Measurements from ENCODE around the gene FBXL17. TPM values are rescaled to one million over a fixed set of nuclear protein-coding genes. Genes with fewer than 3 reads are reported as not detected.

The FBXL17 gene
- total RNA-seq, 1 experiment from 2014 or later, result 11.6 TPM

DNA sequence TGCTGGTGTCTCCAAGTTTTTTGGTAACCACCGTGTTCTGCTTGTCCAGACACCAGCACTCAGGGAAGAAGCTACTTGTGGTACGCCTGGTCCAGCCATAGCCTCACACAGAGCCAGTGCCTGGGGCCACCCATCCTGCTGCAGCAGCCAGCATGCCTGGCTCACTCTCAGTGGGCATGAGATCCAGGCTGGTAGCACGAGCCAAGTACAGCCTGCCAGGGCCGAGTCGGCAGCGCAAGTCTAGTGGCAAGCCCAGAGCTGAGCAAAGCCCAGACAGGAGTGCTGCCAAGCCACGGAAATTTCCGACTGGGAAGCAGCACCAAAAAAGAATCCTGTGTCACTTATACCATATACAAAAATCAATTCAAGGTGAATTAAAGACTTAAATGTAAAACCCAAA is 36.3 kb upstream of the FBXL17 start:
- H3K27me3 ChIP-seq (replicated peaks; ENCODE audit: control insufficient read depth, insufficient read depth, low read length), result no peaks in the 10 kb centered on the region
- intact Hi-C loops (cut with micrococcal nuclease; ENCODE audit: unreplicated experiment), result no loop called here
- ChIA-PET POLR2A (no interaction called here), CTCF (no interaction called here)
- no peak overlapping the region for H3K4me3 ChIP-seq (ENCODE audit: low read depth, low read length)
- no peaks in the 10 kb centered on the region for H3K36me3 ChIP-seq (ENCODE audit: control insufficient read depth, insufficient read depth, low read length)
- no peak for DNase-seq
- no peak for TF ChIP-seq CTCF (IDR thresholded peaks at IDR 0.05; ENCODE audit: insufficient read depth in 1 of 2, low read depth in 1 of 2, low read length in 1 of 2, severe bottlenecking in 1 of 2, unreplicated experiment in 1 of 2)
- H3K4me1 ChIP-seq, result peaks cover 29% of the 10 kb centered on the region
- Mint-ChIP-seq H3K4me1 (ENCODE audit: low read depth, unreplicated experiment) (peaks cover 43% of the 10 kb centered on the region), H3K9me3 (ENCODE audit: unreplicated experiment) (peaks cover 19% of the 10 kb centered on the region), H3K4me3 (ENCODE audit: unreplicated experiment) (no peak overlapping the region), H3K27me3 (ENCODE audit: insufficient read depth, unreplicated experiment) (no peaks in the 10 kb centered on the region), H3K27ac (ENCODE audit: unreplicated experiment) (peak overlapping the region; percentile 46), H3K36me3 (ENCODE audit: insufficient read depth, unreplicated experiment) (no peaks in the 10 kb centered on the region)
- H3K9me3 ChIP-seq, result 0 out of 2 replicates have a peak, but pooled peaks cover under 1% of the 10 kb centered on the region
- BruUV-seq (replicated peaks), result no TSS peak

DNA sequence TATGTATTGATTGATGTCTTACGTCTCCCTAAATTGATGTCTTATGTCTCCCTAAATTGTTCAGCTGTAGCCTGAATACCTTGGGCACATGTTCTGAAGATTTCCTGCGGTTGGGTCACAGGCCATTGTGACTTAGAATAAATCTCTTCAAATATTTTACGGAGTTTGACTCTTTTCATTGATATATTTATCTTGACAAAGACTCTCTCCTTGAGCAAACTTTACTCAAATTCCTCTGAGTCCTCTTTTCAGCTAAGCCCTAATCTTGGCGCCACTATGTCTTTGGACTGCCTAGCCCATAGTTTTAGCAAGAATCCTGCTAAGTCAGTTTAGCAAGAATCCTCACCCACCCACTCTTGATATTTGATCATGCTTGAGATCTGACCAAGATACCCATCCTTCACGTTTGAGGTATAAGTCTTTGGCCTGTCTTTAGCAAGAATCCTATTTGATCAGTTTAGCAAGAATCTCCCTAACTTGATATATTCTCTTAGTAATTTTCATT is 35.3 kb upstream of the FBXL17 start:
- Histone ChIP-seq H3K4me1 (peaks cover 29% of the 10 kb centered on the region), H3K27me3 (replicated peaks; ENCODE audit: control insufficient read depth, insufficient read depth, low read length) (no peaks in the 10 kb centered on the region), H3K4me3 (ENCODE audit: low read depth, low read length) (no peak overlapping the region), H3K9me3 (no peaks in the 10 kb centered on the region), H3K36me3 (ENCODE audit: control insufficient read depth, insufficient read depth, low read length) (no peaks in the 10 kb centered on the region)
- no peak for TF ChIP-seq CTCF (IDR thresholded peaks at IDR 0.05; ENCODE audit: insufficient read depth in 1 of 2, low read depth in 1 of 2, low read length in 1 of 2, severe bottlenecking in 1 of 2, unreplicated experiment in 1 of 2)
- H3K9me3 Mint-ChIP-seq (ENCODE audit: unreplicated experiment), result peaks cover 19% of the 10 kb centered on the region
- ChIA-PET POLR2A (interaction anchor here (0.9 kb wide), 1 partner anchor 35 kb away, joined by 3 read pairs; the partner anchor contains the start of gene FBXL17), CTCF (interaction anchor here (0.8 kb wide), 1 partner anchor 35 kb away, joined by 4 read pairs; no protein-coding TSS in a partner anchor)
- no peaks in the 10 kb centered on the region for H3K27me3 Mint-ChIP-seq (ENCODE audit: insufficient read depth, unreplicated experiment)
- peak overlapping the region; percentile 46 for H3K27ac Mint-ChIP-seq (ENCODE audit: unreplicated experiment)
- H3K36me3 Mint-ChIP-seq (ENCODE audit: insufficient read depth, unreplicated experiment), result no peaks in the 10 kb centered on the region
- peaks cover 43% of the 10 kb centered on the region for H3K4me1 Mint-ChIP-seq (ENCODE audit: low read depth, unreplicated experiment)
- H3K4me3 Mint-ChIP-seq (ENCODE audit: unreplicated experiment), result no peak overlapping the region
- DNase-seq, result peak in 1 of 2 experiments; percentile 65
- intact Hi-C loops (cut with micrococcal nuclease; ENCODE audit: unreplicated experiment), result loop anchor here (1.0 kb wide), 1 partner anchor 35 kb away; the partner anchor contains the start of gene FBXL17
- no TSS peak for BruUV-seq (replicated peaks)

DNA sequence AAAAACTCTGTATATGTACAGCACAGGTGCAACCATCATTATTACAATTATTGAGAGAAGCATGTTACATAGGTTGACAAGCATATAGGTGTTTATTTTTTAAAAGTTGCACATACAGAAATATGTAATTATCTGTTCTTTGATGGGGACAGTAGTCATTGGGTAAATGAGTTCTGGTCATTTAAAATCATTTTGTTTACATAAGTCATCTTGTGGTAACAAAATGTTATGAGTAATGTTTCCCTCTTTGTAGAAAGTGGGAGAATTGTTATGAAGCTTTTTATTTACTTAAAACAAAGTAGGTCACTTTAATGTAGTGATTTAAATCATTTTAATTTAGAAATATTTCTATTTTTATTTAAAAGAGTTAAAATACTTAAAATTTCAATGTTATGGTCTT is 33.8 kb upstream of the FBXL17 start:
- intact Hi-C loops (cut with micrococcal nuclease; ENCODE audit: unreplicated experiment), result no loop called here
- BruUV-seq (replicated peaks), result no TSS peak
- DNase-seq, result no peak
- Histone ChIP-seq H3K9me3 (no peaks in the 10 kb centered on the region), H3K4me3 (ENCODE audit: low read depth, low read length) (no peak overlapping the region), H3K27me3 (replicated peaks; ENCODE audit: control insufficient read depth, insufficient read depth, low read length) (no peaks in the 10 kb centered on the region), H3K36me3 (ENCODE audit: control insufficient read depth, insufficient read depth, low read length) (no peaks in the 10 kb centered on the region), H3K4me1 (peaks cover 29% of the 10 kb centered on the region)
- Mint-ChIP-seq H3K27ac (ENCODE audit: unreplicated experiment) (no peak overlapping the region), H3K9me3 (ENCODE audit: unreplicated experiment) (peaks cover 14% of the 10 kb centered on the region), H3K4me3 (ENCODE audit: unreplicated experiment) (no peak overlapping the region), H3K27me3 (ENCODE audit: insufficient read depth, unreplicated experiment) (no peaks in the 10 kb centered on the region), H3K4me1 (ENCODE audit: low read depth, unreplicated experiment) (peaks cover 36% of the 10 kb centered on the region), H3K36me3 (ENCODE audit: insufficient read depth, unreplicated experiment) (no peaks in the 10 kb centered on the region)
- ChIA-PET CTCF (no interaction called here), POLR2A (no interaction called here)
- no peak for TF ChIP-seq CTCF (IDR thresholded peaks at IDR 0.05; ENCODE audit: insufficient read depth in 1 of 2, low read depth in 1 of 2, low read length in 1 of 2, severe bottlenecking in 1 of 2, unreplicated experiment in 1 of 2)

All from Caco-2 (cell line).